Neural cell (in vitro differentiated cells): Measurements from ENCODE around the gene PTGES. TPM values are rescaled to one million over a fixed set of nuclear protein-coding genes. Genes with fewer than 3 reads are reported as not detected.
"Not testable (repeated sequence)": the region's sequence is repeated elsewhere in the genome, so short reads cannot be mapped to it uniquely, and the experiment has no call there.

ENCODE experiments used
- H2AFZ ChIP-seq: fragments of 200-600, 300-800 bp; sonication (generic), shearing (Covaris generic); 2 replicates; pipeline ENCODE4 v1.6.0; 2014; ENCODE audit warnings: low read depth, mild to moderate bottlenecking, antibody characterized with exemption, low read length, moderate library complexity
- H3F3A ChIP-seq: fragments of 200-600 bp; shearing (Covaris generic); 2 replicates; pipeline ENCODE4 v1.6.1; 2016; ENCODE audit warnings: mild to moderate bottlenecking, moderate library complexity, mixed read lengths, antibody characterized with exemption, low read length; ENCODE audit not compliant: insufficient read depth, poor library complexity, severe bottlenecking
- H3K27ac ChIP-seq: fragments of 200-600, 300-800 bp; sonication (generic), shearing (Covaris generic); 2 replicates; pipeline ENCODE4 v1.5.1; 2014; ENCODE audit warnings: mild to moderate bottlenecking, low read length, moderate library complexity
- H3K27me3 ChIP-seq: fragments of 300-800, 200-600 bp; sonication (generic), shearing (Covaris generic); 2 replicates; pipeline ENCODE4 v1.6.0; 2014; ENCODE audit warnings: mild to moderate bottlenecking, low read depth, low read length, moderate library complexity; ENCODE audit not compliant: insufficient read depth
- H3K36me3 ChIP-seq: fragments of 300-800, 200-600 bp; sonication (generic), shearing (Covaris generic); 2 replicates; pipeline ENCODE4 v1.5.1; 2014; ENCODE audit warnings: mild to moderate bottlenecking, antibody characterized with exemption, low read length, moderate library complexity; ENCODE audit not compliant: insufficient read depth
- H3K4me2 ChIP-seq: fragments of 300-800, 200-600 bp; sonication (generic), shearing (Covaris generic); 2 replicates; pipeline ENCODE4 v1.6.0; 2014; ENCODE audit warnings: mild to moderate bottlenecking, low read length
- H3K4me3 ChIP-seq: fragments of 300-800, 200-600 bp; sonication (generic), shearing (Covaris generic); 2 replicates; pipeline ENCODE4 v1.5.1; 2014; ENCODE audit warnings: mild to moderate bottlenecking, low read length, moderate library complexity
- H3K79me2 ChIP-seq: fragments of 200-600 bp; shearing (Covaris generic); replicated peaks from 2 replicates; pipeline ENCODE4 v1.6.0; 2014; ENCODE audit warnings: mild to moderate bottlenecking, low read length, moderate library complexity; ENCODE audit not compliant: insufficient read depth
- H3K9ac ChIP-seq: fragments of 300-800, 200-600 bp; sonication (generic), shearing (Covaris generic); 2 replicates; pipeline ENCODE4 v1.6.1; 2016; ENCODE audit warnings: mild to moderate bottlenecking, low read length, mixed read lengths
- H3K9me2 ChIP-seq: fragments of 200-600 bp; shearing (Covaris generic); 2 replicates; pipeline ENCODE4 v1.6.1; 2016; ENCODE audit warnings: mild to moderate bottlenecking, low read length, mixed read lengths; ENCODE audit not compliant: insufficient read depth
- H3K9me3 ChIP-seq: fragments of 200-600, 300-800 bp; sonication (generic), shearing (Covaris generic); 2 replicates; pipeline ENCODE4 v1.6.1; 2016; ENCODE audit warnings: mild to moderate bottlenecking, mixed run types, low read length, moderate library complexity, mixed read lengths
- H4K20me1 ChIP-seq: fragments of 200-600 bp; shearing (Covaris generic); 2 replicates; pipeline ENCODE4 v1.6.1; 2016; ENCODE audit warnings: mild to moderate bottlenecking, mixed run types; ENCODE audit not compliant: insufficient read depth
- EP300 ChIP-seq: fragments of 450-650 bp; conservative IDR thresholded peaks from 2 replicates; pipeline ENCODE4 v1.6.1; 2014; ENCODE audit warnings: antibody characterized with exemption, mild to moderate bottlenecking, moderate library complexity; ENCODE audit not compliant: poor library complexity, severe bottlenecking
- EZH2 ChIP-seq: fragments of 200-600, 300-800 bp; shearing (Covaris generic), sonication (generic); IDR thresholded peaks from 2 replicates; pipeline ENCODE4 v1.6.1; 2014; ENCODE audit warnings: antibody characterized with exemption, low read length, borderline replicate concordance, mild to moderate bottlenecking; ENCODE audit not compliant: insufficient read depth, poor library complexity, severe bottlenecking
- MXI1 ChIP-seq: fragments of 450-650 bp; conservative IDR thresholded peaks from 2 replicates; pipeline ENCODE4 v1.6.1; 2014; ENCODE audit warnings: antibody characterized with exemption, mild to moderate bottlenecking; ENCODE audit not compliant: poor library complexity, severe bottlenecking
- POLR2AphosphoS5 ChIP-seq: IDR thresholded peaks from 2 replicates; pipeline ENCODE4 v1.6.1; 2012
- RAD21 ChIP-seq: fragments of 450-650 bp; conservative IDR thresholded peaks from 2 replicates; pipeline ENCODE4 v1.6.1; 2014; ENCODE audit warnings: antibody characterized with exemption, mild to moderate bottlenecking, moderate library complexity
- SMC3 ChIP-seq: fragments of 450-650 bp; conservative IDR thresholded peaks from 2 replicates; pipeline ENCODE4 v1.6.1; 2014; ENCODE audit warnings: antibody characterized with exemption, mild to moderate bottlenecking, moderate library complexity; ENCODE audit not compliant: poor library complexity
- TAF1 ChIP-seq: IDR thresholded peaks from 2 replicates; pipeline ENCODE4 v1.6.1; 2012; ENCODE audit warnings: low read depth
- polyA plus RNA-seq: library from polyadenylated mRNA; depleted of rRNA; stranded (reverse); fragments of >200 nt; gene quantifications from 2 replicates; pipeline ENCODE4 v1.2.3, GENCODE V29; 2014
- TF ChIP-seq, protein P1 (sequence below): IDR thresholded peaks from 2 replicates; pipeline ENCODE4 v1.6.1; 2012; ENCODE audit warnings: borderline replicate concordance
- TF ChIP-seq, protein P2 (sequence below): fragments of 450-650 bp; IDR thresholded peaks from 2 replicates; pipeline ENCODE4 v1.5.1; 2014; ENCODE audit warnings: antibody characterized with exemption, mild to moderate bottlenecking, moderate library complexity; ENCODE audit not compliant: poor library complexity, severe bottlenecking

The PTGES gene
- polyA plus RNA-seq, 1 donor from 2014 or later, result 0.63 TPM

GRCh38 chr9:129786481-129786880, 33.6 kb upstream of the PTGES start:
- Histone ChIP-seq H3K9me3 (no peaks in the 10 kb centered on the region), H3K27ac (no peak overlapping the region), H4K20me1 (no peaks in the 10 kb centered on the region), H3K27me3 (no peaks in the 10 kb centered on the region), H3K36me3 (no peaks in the 10 kb centered on the region), H3K9me2 (no peaks in the 10 kb centered on the region), H3K79me2 (no peaks in the 10 kb centered on the region), H3F3A (no peaks in the 10 kb centered on the region), H2AFZ (no peak overlapping the region), H3K4me3 (no peak overlapping the region), H3K4me2 (no peak overlapping the region), H3K9ac (no peak overlapping the region)
- TF ChIP-seq RAD21 (no peak), POLR2AphosphoS5 (no peak), EP300 (no peak)

- H3K79me2 ChIP-seq, result no peaks in the 10 kb centered on the region
- no peak overlapping the region for H3K4me3 ChIP-seq
- TF ChIP-seq EP300, result no peak
- no peak for TF ChIP-seq RAD21
- TF ChIP-seq SMC3, result no peak
- no peak for TF ChIP-seq MXI1
- no peak for TF ChIP-seq EZH2
- TF ChIP-seq, protein P1, sequence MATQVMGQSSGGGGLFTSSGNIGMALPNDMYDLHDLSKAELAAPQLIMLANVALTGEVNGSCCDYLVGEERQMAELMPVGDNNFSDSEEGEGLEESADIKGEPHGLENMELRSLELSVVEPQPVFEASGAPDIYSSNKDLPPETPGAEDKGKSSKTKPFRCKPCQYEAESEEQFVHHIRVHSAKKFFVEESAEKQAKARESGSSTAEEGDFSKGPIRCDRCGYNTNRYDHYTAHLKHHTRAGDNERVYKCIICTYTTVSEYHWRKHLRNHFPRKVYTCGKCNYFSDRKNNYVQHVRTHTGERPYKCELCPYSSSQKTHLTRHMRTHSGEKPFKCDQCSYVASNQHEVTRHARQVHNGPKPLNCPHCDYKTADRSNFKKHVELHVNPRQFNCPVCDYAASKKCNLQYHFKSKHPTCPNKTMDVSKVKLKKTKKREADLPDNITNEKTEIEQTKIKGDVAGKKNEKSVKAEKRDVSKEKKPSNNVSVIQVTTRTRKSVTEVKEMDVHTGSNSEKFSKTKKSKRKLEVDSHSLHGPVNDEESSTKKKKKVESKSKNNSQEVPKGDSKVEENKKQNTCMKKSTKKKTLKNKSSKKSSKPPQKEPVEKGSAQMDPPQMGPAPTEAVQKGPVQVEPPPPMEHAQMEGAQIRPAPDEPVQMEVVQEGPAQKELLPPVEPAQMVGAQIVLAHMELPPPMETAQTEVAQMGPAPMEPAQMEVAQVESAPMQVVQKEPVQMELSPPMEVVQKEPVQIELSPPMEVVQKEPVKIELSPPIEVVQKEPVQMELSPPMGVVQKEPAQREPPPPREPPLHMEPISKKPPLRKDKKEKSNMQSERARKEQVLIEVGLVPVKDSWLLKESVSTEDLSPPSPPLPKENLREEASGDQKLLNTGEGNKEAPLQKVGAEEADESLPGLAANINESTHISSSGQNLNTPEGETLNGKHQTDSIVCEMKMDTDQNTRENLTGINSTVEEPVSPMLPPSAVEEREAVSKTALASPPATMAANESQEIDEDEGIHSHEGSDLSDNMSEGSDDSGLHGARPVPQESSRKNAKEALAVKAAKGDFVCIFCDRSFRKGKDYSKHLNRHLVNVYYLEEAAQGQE, result no peak
- TF ChIP-seq, protein P2, sequence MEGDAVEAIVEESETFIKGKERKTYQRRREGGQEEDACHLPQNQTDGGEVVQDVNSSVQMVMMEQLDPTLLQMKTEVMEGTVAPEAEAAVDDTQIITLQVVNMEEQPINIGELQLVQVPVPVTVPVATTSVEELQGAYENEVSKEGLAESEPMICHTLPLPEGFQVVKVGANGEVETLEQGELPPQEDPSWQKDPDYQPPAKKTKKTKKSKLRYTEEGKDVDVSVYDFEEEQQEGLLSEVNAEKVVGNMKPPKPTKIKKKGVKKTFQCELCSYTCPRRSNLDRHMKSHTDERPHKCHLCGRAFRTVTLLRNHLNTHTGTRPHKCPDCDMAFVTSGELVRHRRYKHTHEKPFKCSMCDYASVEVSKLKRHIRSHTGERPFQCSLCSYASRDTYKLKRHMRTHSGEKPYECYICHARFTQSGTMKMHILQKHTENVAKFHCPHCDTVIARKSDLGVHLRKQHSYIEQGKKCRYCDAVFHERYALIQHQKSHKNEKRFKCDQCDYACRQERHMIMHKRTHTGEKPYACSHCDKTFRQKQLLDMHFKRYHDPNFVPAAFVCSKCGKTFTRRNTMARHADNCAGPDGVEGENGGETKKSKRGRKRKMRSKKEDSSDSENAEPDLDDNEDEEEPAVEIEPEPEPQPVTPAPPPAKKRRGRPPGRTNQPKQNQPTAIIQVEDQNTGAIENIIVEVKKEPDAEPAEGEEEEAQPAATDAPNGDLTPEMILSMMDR, result no peak
- TF ChIP-seq TAF1, result no peak
- TF ChIP-seq POLR2AphosphoS5, result no peak
- no peak overlapping the region for H3K27ac ChIP-seq
- no peak overlapping the region for H3K9ac ChIP-seq
- H3K9me3 ChIP-seq, result no peaks in the 10 kb centered on the region
- no peaks in the 10 kb centered on the region for H3K36me3 ChIP-seq
- H3K4me2 ChIP-seq, result no peak overlapping the region
- no peaks in the 10 kb centered on the region for H4K20me1 ChIP-seq
- no peaks in the 10 kb centered on the region for H3K27me3 ChIP-seq
- H2AFZ ChIP-seq, result no peak overlapping the region
- H3K9me2 ChIP-seq, result no peaks in the 10 kb centered on the region
- H3F3A ChIP-seq, result no peaks in the 10 kb centered on the region
These were observed 33.0 kb upstream of the PTGES start for GRCh38 chr9:129785866-129786265.

DNA sequence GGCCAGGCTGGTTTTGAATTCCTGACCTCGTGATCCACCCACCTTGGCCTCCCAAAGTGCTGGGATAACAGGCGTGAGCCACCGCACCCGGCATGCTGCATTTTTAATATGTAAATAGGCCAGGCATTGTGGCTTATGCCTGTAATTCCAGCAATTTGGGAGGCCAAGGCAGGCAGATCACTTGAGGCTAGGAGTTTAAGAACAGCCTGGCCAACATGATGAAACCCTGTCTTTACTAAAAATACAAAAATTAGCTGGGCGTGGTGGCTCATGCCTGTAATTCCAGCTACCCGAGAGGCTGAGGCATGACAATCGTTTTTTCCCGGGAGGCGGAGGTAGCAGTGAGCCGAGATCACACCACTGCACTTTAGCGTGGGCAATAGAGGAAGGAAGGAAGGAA, 32.1 kb upstream of the PTGES start:
- H3K79me2 ChIP-seq, H3K4me3 ChIP-seq, H3K4me2 ChIP-seq, H3K9me2 ChIP-seq, H3K27ac ChIP-seq, H3F3A ChIP-seq, H3K9me3 ChIP-seq, H3K27me3 ChIP-seq, H4K20me1 ChIP-seq, H2AFZ ChIP-seq, H3K36me3 ChIP-seq, H3K9ac ChIP-seq: not testable (repeated sequence)
